H1 (cell line): ENCODE results near the gene BUD23. TPM values are rescaled to one million over a fixed set of nuclear protein-coding genes. Genes with fewer than 3 reads are reported as not detected.

Source experiments
- CTCF ChIA-PET: fragments of 300-600 bp; sonication (Branson Sonifier 250); formaldehyde crosslinking; loops from one replicate; lab custom pipeline; 2021; ENCODE audit not compliant: partially characterized antibody; lab: Charles Lee
- POLR2A ChIA-PET: fragments of 300-600 bp; sonication (Branson Sonifier 250); formaldehyde crosslinking; loops from one replicate; lab custom pipeline; 2021; ENCODE audit warnings: inconsistent platforms; ENCODE audit not compliant: partially characterized antibody; lab: Charles Lee
- DNase-seq, 2 experiments: peaks; one replicate each; pipeline versions ENCODE4 v3.0.0 to v3.0.0-alpha.2; 2010 to 2022; ENCODE audit warnings: low spot score in 2 of 2, low read depth in 1 of 2, mixed read lengths in 1 of 2
- FAIRE-seq: peaks from 2 replicates; lab custom pipeline; 2011; peaks lifted over from hg19 to GRCh38; lab: Jason Lieb, UNC
- H2AFZ ChIP-seq: 2 replicates; pipeline ENCODE4 v1.8.1; 2012; ENCODE audit warnings: low read length, inconsistent platforms
- H2AK5ac ChIP-seq: 2 replicates; pipeline ENCODE4 v1.6.1; 2013; ENCODE audit warnings: low read depth, low read length
- H2BK120ac ChIP-seq: replicated peaks from 2 replicates; pipeline ENCODE3; 2013; ENCODE audit warnings: low read depth, low read length, inconsistent platforms
- H2BK12ac ChIP-seq: 2 replicates; pipeline ENCODE4 v1.6.1; 2013; ENCODE audit warnings: low read depth, low read length
- H2BK15ac ChIP-seq: 2 replicates; pipeline ENCODE4 v1.6.1; 2013; ENCODE audit warnings: low read length
- H2BK20ac ChIP-seq: 2 replicates; pipeline ENCODE4 v1.6.1; 2013; ENCODE audit warnings: low read length
- H2BK5ac ChIP-seq: 2 replicates; pipeline ENCODE4 v1.6.1; 2013; ENCODE audit warnings: low read depth, low read length
- H3K14ac ChIP-seq: 2 replicates; pipeline ENCODE4 v1.6.1; 2013; ENCODE audit warnings: inconsistent platforms; ENCODE audit not compliant: insufficient read length
- H3K18ac ChIP-seq: 2 replicates; pipeline ENCODE4 v1.6.1; 2013; ENCODE audit warnings: low read length; ENCODE audit errors: extremely low read depth
- H3K23ac ChIP-seq: 2 replicates; pipeline ENCODE4 v1.6.1; 2013; ENCODE audit warnings: inconsistent platforms; ENCODE audit not compliant: insufficient read length
- H3K23me2 ChIP-seq: 2 replicates; pipeline ENCODE4 v1.6.1; 2013; ENCODE audit warnings: low read depth, low read length
- H3K27ac ChIP-seq: 2 replicates; pipeline ENCODE4 v1.6.1; 2011; ENCODE audit warnings: low read depth, low read length, inconsistent platforms
- H3K27me3 ChIP-seq, 4 experiments: replicated peaks in 1 of 4; 1 replicate in 1 of 4; 2 replicates in 3 of 4; pipeline versions ENCODE4 v1.6.1 to v1.8.1; 2011 to 2013; ENCODE audit warnings: low read length in 3 of 4, mild to moderate bottlenecking in 3 of 4, inconsistent platforms in 2 of 4, mixed read lengths in 2 of 4, moderate library complexity in 1 of 4; ENCODE audit not compliant: control insufficient read depth in 3 of 4, insufficient read depth in 3 of 4; ENCODE audit errors: extremely low read depth in 1 of 4
- H3K36me3 ChIP-seq, 4 experiments: 2 replicates each; pipeline versions ENCODE4 v1.6.1 to v1.8.1; 2011 to 2013; ENCODE audit warnings: mild to moderate bottlenecking in 4 of 4, low read length in 3 of 4, moderate library complexity in 2 of 4, control low read depth in 1 of 4, inconsistent platforms in 1 of 4; ENCODE audit not compliant: insufficient read depth in 4 of 4, control insufficient read depth in 2 of 4
- H3K4ac ChIP-seq: replicated peaks from 2 replicates; pipeline ENCODE3; 2013; ENCODE audit warnings: low read length, low read depth, mixed read lengths, inconsistent platforms; ENCODE audit not compliant: insufficient read length
- H3K4me1 ChIP-seq, 4 experiments: replicated peaks in 1 of 4; 1 replicate in 1 of 4; 2 replicates in 3 of 4; pipeline versions ENCODE4 v1.6.1 to v1.8.1; 2011 to 2013; ENCODE audit warnings: low read length in 3 of 4, inconsistent platforms in 2 of 4, mixed read lengths in 1 of 4; ENCODE audit not compliant: insufficient read depth in 4 of 4, control insufficient read depth in 3 of 4
- H3K4me2 ChIP-seq, 2 experiments: 2 replicates each; pipeline versions ENCODE4 v1.6.1 to v1.8.1; 2011 to 2013; ENCODE audit warnings: low read depth in 2 of 2, low read length in 2 of 2, control low read depth in 1 of 2, inconsistent platforms in 1 of 2, mild to moderate bottlenecking in 1 of 2; ENCODE audit not compliant: insufficient read depth in 1 of 2
- H3K4me3 ChIP-seq, 4 experiments: fragments of 200-600, 300-600 bp in 1 of 4; sonication (generic), shearing (Covaris generic), sonication (Bioruptor Twin) in 1 of 4; 2 replicates each; pipeline versions ENCODE4 v1.5.1 to v1.8.1; 2011 to 2016; ENCODE audit warnings: low read length in 4 of 4, low read depth in 3 of 4, control low read depth in 2 of 4, inconsistent platforms in 2 of 4, mild to moderate bottlenecking in 2 of 4, mixed read lengths in 1 of 4, moderate library complexity in 1 of 4; ENCODE audit not compliant: insufficient read depth in 2 of 4; ENCODE audit errors: extremely low read depth in 1 of 4
- H3K56ac ChIP-seq: replicated peaks from 2 replicates; pipeline ENCODE3; 2013; ENCODE audit warnings: low read depth, mild to moderate bottlenecking, mixed read lengths, low read length, inconsistent platforms; ENCODE audit not compliant: insufficient read length
- H3K79me1 ChIP-seq: 2 replicates; pipeline ENCODE4 v1.6.1; 2013; ENCODE audit warnings: low read depth, low read length, control low read depth
- H3K79me2 ChIP-seq, 2 experiments: 2 replicates each; pipeline versions ENCODE4 v1.6.1 to v1.8.1; 2012 to 2013; ENCODE audit warnings: low read length in 2 of 2, mild to moderate bottlenecking in 2 of 2, inconsistent platforms in 1 of 2; ENCODE audit not compliant: insufficient read depth in 2 of 2, control insufficient read depth in 1 of 2
- H3K9ac ChIP-seq, 4 experiments: replicated peaks in 1 of 4; 1 replicate in 1 of 4; 2 replicates in 3 of 4; pipeline versions ENCODE4 v1.6.1 to v1.8.1; 2011 to 2013; ENCODE audit warnings: low read depth in 3 of 4, low read length in 3 of 4, control low read depth in 2 of 4, mild to moderate bottlenecking in 2 of 4, moderate library complexity in 2 of 4, inconsistent platforms in 1 of 4; ENCODE audit errors: extremely low read depth in 1 of 4
- H3K9me3 ChIP-seq, 2 experiments: 2 replicates each; pipeline versions ENCODE4 v1.6.1 to v1.8.1; 2012 to 2013; ENCODE audit warnings: mild to moderate bottlenecking in 2 of 2, moderate library complexity in 2 of 2, control low read depth in 1 of 2, inconsistent platforms in 1 of 2, low read depth in 1 of 2, low read length in 1 of 2, mixed read lengths in 1 of 2; ENCODE audit not compliant: insufficient read depth in 2 of 2
- H4K20me1 ChIP-seq, 2 experiments: replicated peaks in 1 of 2; 2 replicates each; pipeline versions ENCODE3 to v1.8.1; 2011 to 2013; ENCODE audit warnings: inconsistent platforms in 2 of 2, low read length in 2 of 2, mild to moderate bottlenecking in 1 of 2; ENCODE audit not compliant: insufficient read depth in 2 of 2, control insufficient read depth in 1 of 2
- H4K5ac ChIP-seq: 2 replicates; pipeline ENCODE4 v1.6.1; 2013; ENCODE audit warnings: low read length, low read depth, mixed read lengths, inconsistent platforms; ENCODE audit not compliant: insufficient read length
- H4K8ac ChIP-seq: 2 replicates; pipeline ENCODE4 v1.8.0; 2013; ENCODE audit warnings: mild to moderate bottlenecking, moderate library complexity, low read length, inconsistent platforms; ENCODE audit not compliant: insufficient read depth; ENCODE audit errors: extremely low read depth
- H4K91ac ChIP-seq: replicated peaks from 2 replicates; pipeline ENCODE3; 2013; ENCODE audit warnings: low read length, mixed read lengths, inconsistent platforms; ENCODE audit not compliant: insufficient read length
- CBX5 ChIP-seq: fragments of 300-800, 300-1000 bp; sonication (generic); IDR thresholded peaks from 2 replicates; pipeline ENCODE4 v1.7.1; 2016; ENCODE audit warnings: antibody characterized with exemption, low read length, low read depth
- NRF1 ChIP-seq: IDR thresholded peaks from 2 replicates; pipeline ENCODE4 v1.6.1; 2011; ENCODE audit warnings: mild to moderate bottlenecking, low read depth, low read length, improper control_type of control experiment
- SP4 ChIP-seq: IDR thresholded peaks from 2 replicates; pipeline ENCODE4 v1.6.1; 2012; ENCODE audit warnings: low read length, inconsistent platforms
- USF2 ChIP-seq: IDR thresholded peaks from 2 replicates; pipeline ENCODE4 v1.6.1; 2011; ENCODE audit warnings: low read length, improper control_type of control experiment
- WGBS, 2 experiments: shearing (Covaris generic) in 1 of 2; methylation state at CpG; one replicate each; pipeline versions ENCODE4 v1.1.6 to v1.1.7; 2013 to 2015; ENCODE audit warnings: low lambda C conversion rate in 2 of 2, mixed read lengths in 2 of 2, inconsistent platforms in 1 of 2, low coverage in 1 of 2, missing lambda C conversion rate in 1 of 2; ENCODE audit not compliant: insufficient replicate concordance in 2 of 2, insufficient coverage in 1 of 2, insufficient read length in 1 of 2; ENCODE audit errors: extremely low coverage in 1 of 2, missing lambda C conversion rate in 1 of 2; 5-methylcytosine and 5-hydroxymethylcytosine counted together
- polyA plus RNA-seq, 7 experiments: library from polyadenylated mRNA; depleted of rRNA in 3 of 7; stranded (reverse) in 5 of 7; unstranded in 2 of 7; fragments of >200 nt in 5 of 7; fragments of 200-250 nt in 2 of 7; gene quantifications; 1 replicate in 5 of 7; 2 replicates in 1 of 7; 4 replicates in 1 of 7; pipeline versions ENCODE4 v1.2.1 to v1.2.3, GENCODE V29; 2011 to 2013; ENCODE audit warnings: missing spikeins in 2 of 7, mixed read lengths in 2 of 7
- total RNA-seq: library from RNA; stranded (reverse); fragmentation: NEBNext Ultra II Directional; extraction: Animal tissue kit (Norgen Biotek cat#: 25700); gene quantifications from 2 replicates; pipeline ENCODE4 v1.2.1, GENCODE V29; 2021
- TF ChIP-seq, protein P1 (sequence below): IDR thresholded peaks from 2 replicates; pipeline ENCODE4 v1.6.1; 2012; ENCODE audit warnings: inconsistent platforms

Gene BUD23
- total and polyA plus RNA-seq, 2 of the 8 experiments (the other 6 are each of a cell fraction or from before 2014, with no cell fraction given) = 72.3 to 78.4 TPM

GRCh38 chr7:73726083-73726466, 42.7 kb downstream of the BUD23 start:
- no peak overlapping the region for H3K4ac ChIP-seq
- peaks cover 3% of the 10 kb centered on the region; the same call in 1 of the 2 replicates for H3K23me2 ChIP-seq
- peaks cover 0 to 3% of the 10 kb centered on the region in 2 experiments for H4K20me1 ChIP-seq
- no peaks in the 10 kb centered on the region for H3K79me2 ChIP-seq
- peak overlapping the region; percentile 77; the same call in 1 of the 2 replicates for H2BK12ac ChIP-seq
- no peaks in the 10 kb centered on the region for H3K79me1 ChIP-seq
- H2AFZ ChIP-seq = no peak overlapping the region
- H3K23ac ChIP-seq = no peak overlapping the region
- peak overlapping the region; percentile 93; the same call in 1 of the 2 replicates for H2BK20ac ChIP-seq
- no peak overlapping the region for H4K5ac ChIP-seq
- H4K91ac ChIP-seq = peak overlapping the region; percentile 52
- H3K27ac ChIP-seq = no peak overlapping the region
- peak overlapping the region; percentile 99; the same call in 1 of the 2 replicates for H2BK15ac ChIP-seq
- H3K4me1 ChIP-seq = no peaks in the 10 kb centered on the region
- no peak overlapping the region for H3K4me3 ChIP-seq
- H2BK120ac ChIP-seq = peak overlapping the region; percentile 28
- no peak for TF ChIP-seq SP4
- TF ChIP-seq USF2 = no peak
- TF ChIP-seq, protein P1, sequence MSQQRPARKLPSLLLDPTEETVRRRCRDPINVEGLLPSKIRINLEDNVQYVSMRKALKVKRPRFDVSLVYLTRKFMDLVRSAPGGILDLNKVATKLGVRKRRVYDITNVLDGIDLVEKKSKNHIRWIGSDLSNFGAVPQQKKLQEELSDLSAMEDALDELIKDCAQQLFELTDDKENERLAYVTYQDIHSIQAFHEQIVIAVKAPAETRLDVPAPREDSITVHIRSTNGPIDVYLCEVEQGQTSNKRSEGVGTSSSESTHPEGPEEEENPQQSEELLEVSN = no peak
- TF ChIP-seq NRF1 = no peak
- TF ChIP-seq CBX5 = no peak
- TF ChIP-seq, all 59 proteins: peak for 0
- DNase-seq (no peak), FAIRE-seq (no peak)
- Histone ChIP-seq H2AK5ac (no peak overlapping the region), H3K36me3 (no peaks in the 10 kb centered on the region), H4K8ac (no peak overlapping the region), H3K27me3 (no peaks in the 10 kb centered on the region; a peak in 1 of 7 replicates), H3K4me2 (no peak overlapping the region), H2BK5ac (no peak overlapping the region), H3K9ac (no peak overlapping the region), H3K9me3 (no peaks in the 10 kb centered on the region), H3K18ac (no peak overlapping the region; the same call in 1 of the 2 replicates), H3K14ac (no peak overlapping the region), H3K56ac (no peak overlapping the region)
- WGBS, 2 experiments = 88% methylated on average over 1 of the region's 1 CpG; no CpG with 5 or more reads in 1 of the 2 experiments
- CTCF ChIA-PET = interaction anchor here (0.7 to 4.6 kb wide), 33 partner anchors 10 to 207 kb away, joined by 3 to 45 read pairs (median 5); partner anchors contain the start of gene ABHD11
- POLR2A ChIA-PET = interaction anchor here (0.9 to 1.9 kb wide), 3 partner anchors 12 to 104 kb away, joined by 3 to 6 read pairs (median 3); partner anchors contain the start of gene ABHD11
